DMS153 (cell line): ENCODE measurements around the gene LYZL6.

Experiments used
- DNase-seq: peaks from one replicate; lab custom pipeline; 2025; lab: John Stamatoyannopoulos, UW

Gene LYZL6, protein sequence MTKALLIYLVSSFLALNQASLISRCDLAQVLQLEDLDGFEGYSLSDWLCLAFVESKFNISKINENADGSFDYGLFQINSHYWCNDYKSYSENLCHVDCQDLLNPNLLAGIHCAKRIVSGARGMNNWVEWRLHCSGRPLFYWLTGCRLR

DNA sequence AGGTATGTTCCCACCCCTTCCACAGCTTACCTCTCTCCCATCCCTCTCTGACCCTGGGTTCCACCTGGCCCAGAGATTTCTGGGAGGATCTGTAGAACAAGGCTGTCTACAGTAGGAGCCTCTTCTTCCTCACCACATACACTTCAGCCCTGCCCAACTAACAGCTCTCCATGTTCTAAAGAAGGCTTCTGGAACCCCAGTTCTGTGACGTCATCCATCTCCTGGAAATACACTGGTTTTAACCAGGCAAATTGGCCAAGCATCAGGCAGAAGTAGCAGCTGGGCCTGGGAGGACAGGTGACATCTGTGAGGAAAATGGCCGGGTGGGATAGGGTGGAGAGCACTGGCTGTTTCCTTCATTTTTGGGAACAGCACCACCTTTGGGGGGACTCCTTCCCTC lies at the start of gene LYZL6:
Gene LYZL6 (minus strand): TSS at position 177 of the 400 bp plus-strand sequence. CDS start 4,357 bp downstream, outside the sequence.
- no peak for DNase-seq

DNA sequence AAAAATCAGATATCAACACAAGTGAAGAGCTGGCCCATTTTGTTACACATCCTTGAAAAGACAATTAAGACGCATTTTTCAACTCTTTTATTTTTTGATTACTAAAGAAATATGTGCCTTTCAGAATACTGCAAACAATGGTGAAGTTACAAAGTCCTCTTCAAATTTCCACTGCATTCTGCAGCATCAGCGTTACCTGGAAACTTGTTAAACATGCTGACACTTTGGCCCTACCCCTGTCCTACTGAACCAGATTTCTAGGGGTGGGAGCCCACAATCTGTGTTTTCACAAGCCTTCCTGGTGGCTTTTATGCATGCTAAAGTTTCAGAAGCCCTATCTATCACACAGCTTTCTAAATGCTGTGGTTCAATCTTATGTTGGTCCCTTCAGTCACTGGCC lies 47.6 kb upstream of the LYZL6 start:
- DNase-seq, result no peak

- no peak for DNase-seq
Measured at GRCh38 chr17:35988164-35988563, 44.7 kb upstream of the LYZL6 start.

DNA sequence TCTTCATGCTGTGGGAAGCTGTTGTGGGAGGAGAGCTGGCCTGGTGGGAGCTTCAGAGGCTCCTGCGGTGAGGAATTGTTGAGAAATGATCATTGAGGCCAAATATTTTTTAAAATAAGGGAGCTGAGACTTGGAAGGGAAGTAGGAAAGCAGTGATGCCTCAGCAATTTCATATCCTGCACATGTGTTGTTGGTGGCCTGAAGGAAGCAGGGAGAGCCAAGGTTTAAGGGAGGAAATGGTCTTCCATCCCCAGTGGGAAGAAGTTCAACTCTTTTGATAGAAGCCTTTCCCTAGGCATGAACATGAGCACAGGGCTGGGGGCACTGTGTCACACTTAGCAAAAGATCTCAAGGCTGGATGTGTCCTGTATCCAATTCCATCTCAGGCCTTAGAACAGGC lies 43.1 kb upstream of the LYZL6 start, which contains the start of gene CCL14:
Gene CCL14 (minus strand): TSS at position 87 of the 400 bp plus-strand sequence. CDS start 80 bp downstream, at position 7.
- DNase-seq, result no peak

- DNase-seq, result no peak
Measured at GRCh38 chr17:35984140-35984539, 40.6 kb upstream of the LYZL6 start.

- DNase-seq, result no peak
Measured at GRCh38 chr17:35982409-35983191, 39.1 kb upstream of the LYZL6 start.

DNA sequence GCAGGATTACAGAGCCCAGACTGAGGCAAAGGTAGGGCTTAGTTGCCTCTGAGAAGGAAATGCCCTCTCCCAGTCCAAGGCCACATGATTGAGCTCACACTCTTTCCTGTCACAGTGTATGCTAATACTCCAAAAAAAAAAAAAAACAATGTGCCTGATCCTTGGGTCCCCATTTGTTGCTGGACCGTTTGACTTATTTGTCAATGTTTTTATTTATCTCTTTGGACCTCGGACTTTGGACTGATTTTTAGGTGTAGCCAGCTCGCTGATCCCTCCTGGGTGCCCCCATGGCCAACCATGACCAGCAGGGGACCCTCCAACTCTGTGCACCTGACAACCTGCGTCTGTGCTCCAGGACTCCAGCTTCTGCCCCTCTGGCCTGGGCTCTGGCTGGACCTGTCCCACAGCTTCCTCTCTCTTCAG lies 38.4 kb upstream of the LYZL6 start:
- no peak for DNase-seq

- no peak for DNase-seq
Measured at GRCh38 chr17:35981246-35981645, 37.7 kb upstream of the LYZL6 start, which contains the start of gene CCL16. TSS of gene CCL16 (minus strand) at chr17:35981497. CDS start at chr17:35981420, 77 bp downstream.

GRCh38 chr17:35978346-35978745 lies 34.8 kb upstream of the LYZL6 start:
- no peak for DNase-seq

DNA sequence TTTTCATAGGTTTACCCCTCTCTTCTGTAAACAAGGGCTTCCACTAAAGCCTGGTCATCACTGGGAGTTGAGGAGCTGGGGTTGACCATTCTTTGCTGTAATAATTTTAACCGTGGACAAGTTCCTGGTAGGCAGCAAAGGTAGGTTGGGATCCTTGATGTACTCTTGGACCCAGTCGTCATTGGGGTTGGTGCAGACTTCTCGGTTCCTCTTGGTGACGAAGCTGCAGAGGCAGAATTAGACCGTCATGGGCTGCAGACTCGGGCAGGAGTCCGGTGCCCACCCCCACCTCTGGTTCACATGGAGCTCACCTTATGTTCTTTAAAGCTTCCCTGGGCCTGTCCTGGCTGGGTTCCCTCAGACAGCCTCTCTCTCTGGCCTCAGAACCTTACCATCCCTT lies 34.0 kb upstream of the LYZL6 start:
- no peak for DNase-seq

GRCh38 chr17:35973333-35974260 lies 30.1 kb upstream of the LYZL6 start:
- DNase-seq, result no peak

GRCh38 chr17:35972945-35973332 lies 29.4 kb upstream of the LYZL6 start:
- DNase-seq, result no peak

- no peak for DNase-seq
Measured at GRCh38 chr17:35972535-35972934, 29.0 kb upstream of the LYZL6 start.

GRCh38 chr17:35972066-35972465 lies 28.6 kb upstream of the LYZL6 start:
- no peak for DNase-seq

- DNase-seq, result peak; percentile 56
Measured at GRCh38 chr17:35969558-35970380, 26.3 kb upstream of the LYZL6 start.

DNA sequence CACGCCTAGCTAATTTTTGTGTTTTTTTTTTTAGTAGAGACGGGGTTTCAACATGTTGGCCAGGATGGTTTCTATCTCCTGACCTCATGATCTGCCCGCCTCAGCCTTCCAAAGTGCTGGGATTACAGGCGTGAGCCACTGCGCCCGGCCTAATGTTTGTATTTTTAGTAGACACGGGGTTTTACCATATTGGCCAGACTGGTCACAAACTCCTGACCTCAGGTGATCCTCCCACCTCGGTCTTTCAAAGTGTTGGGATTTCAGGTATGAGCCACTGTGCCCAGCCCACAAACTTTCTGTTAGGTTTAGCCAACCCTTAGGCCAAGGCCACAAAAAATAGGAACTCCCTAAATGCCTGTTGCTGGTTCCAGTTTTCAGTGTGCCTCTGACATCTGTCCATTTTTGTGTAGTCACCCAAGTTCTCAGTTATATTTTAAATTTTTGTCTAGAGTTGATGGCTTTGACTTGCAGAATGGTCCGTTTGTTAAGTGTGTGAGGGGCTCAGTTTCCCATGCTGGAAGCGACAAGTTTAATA lies 25.1 kb upstream of the LYZL6 start:
- DNase-seq, result no peak

GRCh38 chr17:35965272-35965671 lies 21.8 kb upstream of the LYZL6 start:
- DNase-seq, result no peak

- no peak for DNase-seq
Measured at GRCh38 chr17:35963663-35964062, 20.1 kb upstream of the LYZL6 start.

GRCh38 chr17:35953720-35954119 lies 10.2 kb upstream of the LYZL6 start:
- DNase-seq, result no peak

DNA sequence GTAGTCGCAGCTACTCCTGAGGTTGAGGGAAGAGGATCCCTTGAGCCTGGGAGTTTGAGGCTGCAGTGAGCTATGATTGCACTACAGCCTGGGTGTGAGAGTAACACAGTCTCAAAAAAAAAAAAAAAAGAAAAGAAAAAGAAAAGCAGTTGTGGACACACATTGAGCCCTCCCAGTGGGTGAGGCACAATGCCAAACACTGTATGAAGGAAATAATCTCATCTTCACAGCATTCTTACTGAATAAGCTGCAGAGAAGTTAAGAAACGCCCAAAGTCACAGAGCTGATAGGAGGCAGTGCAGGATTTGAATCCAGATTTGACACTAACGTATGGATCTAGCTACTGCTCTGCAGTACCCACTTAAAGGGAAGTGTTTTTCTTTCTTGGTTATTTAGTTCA lies 5.9 kb upstream of the LYZL6 start:
- DNase-seq, result no peak

DNA sequence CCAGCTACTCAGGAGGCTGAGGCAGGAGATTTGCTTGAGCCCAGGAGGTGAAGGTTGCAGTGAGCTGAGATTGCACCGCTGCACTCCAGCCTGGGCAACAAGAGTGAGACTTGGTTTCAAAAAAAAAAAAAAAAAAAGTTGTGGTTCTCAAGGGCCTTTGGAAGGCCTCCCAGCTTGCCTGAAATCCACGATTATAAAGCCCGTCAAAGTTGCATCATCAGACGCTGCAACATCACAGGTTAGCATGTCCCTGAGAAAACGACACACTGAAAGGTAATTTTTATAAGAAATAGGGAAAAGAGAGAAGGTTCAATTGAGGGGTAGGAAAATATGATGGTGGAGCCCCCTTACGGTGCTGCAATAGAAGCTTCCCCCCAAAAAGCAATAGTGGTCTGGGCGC lies 4.6 kb upstream of the LYZL6 start:
- no peak for DNase-seq
